Activated CD8-positive, alpha-beta T cell treated with anti-CD3 and anti-CD28 coated beads for 36 hours (primary cell): Measurements from ENCODE around the gene IRF1. TPM values are rescaled to one million over a fixed set of nuclear protein-coding genes. Genes with fewer than 3 reads are reported as not detected.

Experiments used
- ATAC-seq: fragments of 200-7000 bp; cut with Tn5 transposase; one replicate; pipeline ENCODE4 v1.10.0; 2021; ENCODE audit warnings: mild to moderate bottlenecking, moderate library complexity
- CTCF ChIA-PET: fragments of 350-600 bp; sonication (Branson Sonifier 250); formaldehyde crosslinking; loops from one replicate; lab custom pipeline; 2021; ENCODE audit warnings: antibody characterized with exemption; lab: Charles Lee
- POLR2A ChIA-PET: fragments of 350-600 bp; sonication (Branson Sonifier 250); formaldehyde crosslinking; loops from one replicate; lab custom pipeline; 2021; ENCODE audit warnings: antibody characterized with exemption; lab: Charles Lee
- DNase-seq: peaks from one replicate; pipeline ENCODE4 v3.0.0-alpha.2; 2020
- H3K27ac Mint-ChIP-seq: one replicate; pipeline ENCODE4 v1.8.0; 2021; ENCODE audit warnings: mild to moderate bottlenecking, mixed read lengths
- H3K27me3 Mint-ChIP-seq: one replicate; pipeline ENCODE4 v1.8.0; 2021; ENCODE audit warnings: mixed read lengths
- H3K36me3 Mint-ChIP-seq: one replicate; pipeline ENCODE4 v1.8.0; 2021; ENCODE audit warnings: low read depth, mixed read lengths
- H3K4me1 Mint-ChIP-seq: one replicate; pipeline ENCODE4 v1.8.0; 2021; ENCODE audit warnings: low read depth, mixed read lengths
- H3K4me3 Mint-ChIP-seq: one replicate; pipeline ENCODE4 v1.8.0; 2021; ENCODE audit warnings: mild to moderate bottlenecking, moderate library complexity, mixed read lengths
- H3K9me3 Mint-ChIP-seq: one replicate; pipeline ENCODE4 v1.8.0; 2021; ENCODE audit warnings: mixed read lengths
- intact Hi-C: fragments of 100-400 bp; cut with micrococcal nuclease; formaldehyde crosslinking; loops from one replicate; pipeline ENCODE4 v1.10.0; 2022
- total RNA-seq, 2 experiments: library from RNA; stranded (reverse); gene quantifications; one replicate each; pipeline ENCODE4 v1.2.3, GENCODE V29; 2021
- TF ChIP-seq, protein P1 (sequence below): fragments of 200-600 bp; IDR thresholded peaks from one replicate; pipeline ENCODE4 v1.8.0; 2022; ENCODE audit warnings: antibody characterized with exemption, mild to moderate bottlenecking

IRF1 gene
- total RNA-seq, 2 experiments from 2014 or later, result 121 to 128 TPM

DNA sequence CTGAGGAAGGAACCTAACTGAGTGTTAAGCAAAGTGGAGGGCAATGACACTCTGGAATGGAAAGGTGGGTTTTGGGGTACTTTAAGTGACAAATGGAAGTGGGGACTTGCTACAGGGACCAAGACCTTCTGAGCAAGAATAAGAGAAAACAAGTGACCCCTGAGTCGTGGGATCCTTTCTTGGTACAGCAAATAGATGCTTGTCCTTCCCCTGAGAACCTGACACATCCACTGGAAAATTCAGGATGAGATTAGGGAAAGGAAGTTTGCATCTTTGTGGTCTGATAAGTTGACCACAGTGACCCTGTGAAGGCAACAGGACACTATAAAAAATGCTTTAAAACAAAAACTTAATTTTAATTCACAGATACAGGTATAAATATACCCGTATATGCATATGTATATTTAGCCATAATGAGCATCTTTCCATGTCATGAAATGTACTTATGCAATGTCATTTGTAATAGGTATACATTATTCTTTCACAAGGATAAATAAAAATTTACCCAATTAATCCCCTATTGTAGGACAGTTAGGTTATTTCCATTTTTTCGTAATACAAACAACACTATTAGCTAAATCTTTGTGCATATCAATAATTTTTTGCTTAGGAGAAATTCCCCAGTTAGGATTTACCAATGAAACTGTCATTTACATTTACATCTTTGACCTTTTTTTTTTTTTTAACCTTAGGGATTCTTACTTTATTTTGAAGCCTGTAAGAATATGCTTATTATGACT is 2.0 kb upstream of the IRF1 start:
- CTCF ChIA-PET, result interaction anchor here (0.7 to 2.6 kb wide), 11 partner anchors 9 to 106 kb away, joined by 3 to 12 read pairs (median 3); no protein-coding TSS in a partner anchor
- H3K9me3 Mint-ChIP-seq, result no peaks in the 10 kb centered on the region
- no peak for DNase-seq
- H3K4me1 Mint-ChIP-seq, result peaks cover 49% of the 10 kb centered on the region
- peak overlapping the region; percentile 99 for H3K27ac Mint-ChIP-seq
- POLR2A ChIA-PET, result interaction anchor here (0.5 to 36.6 kb wide), 10 partner anchors 16 to 198 kb away, joined by 3 to 1641 read pairs (median 49); partner anchors contain the start of genes IRF1 and SLC22A4
- TF ChIP-seq, protein P1, sequence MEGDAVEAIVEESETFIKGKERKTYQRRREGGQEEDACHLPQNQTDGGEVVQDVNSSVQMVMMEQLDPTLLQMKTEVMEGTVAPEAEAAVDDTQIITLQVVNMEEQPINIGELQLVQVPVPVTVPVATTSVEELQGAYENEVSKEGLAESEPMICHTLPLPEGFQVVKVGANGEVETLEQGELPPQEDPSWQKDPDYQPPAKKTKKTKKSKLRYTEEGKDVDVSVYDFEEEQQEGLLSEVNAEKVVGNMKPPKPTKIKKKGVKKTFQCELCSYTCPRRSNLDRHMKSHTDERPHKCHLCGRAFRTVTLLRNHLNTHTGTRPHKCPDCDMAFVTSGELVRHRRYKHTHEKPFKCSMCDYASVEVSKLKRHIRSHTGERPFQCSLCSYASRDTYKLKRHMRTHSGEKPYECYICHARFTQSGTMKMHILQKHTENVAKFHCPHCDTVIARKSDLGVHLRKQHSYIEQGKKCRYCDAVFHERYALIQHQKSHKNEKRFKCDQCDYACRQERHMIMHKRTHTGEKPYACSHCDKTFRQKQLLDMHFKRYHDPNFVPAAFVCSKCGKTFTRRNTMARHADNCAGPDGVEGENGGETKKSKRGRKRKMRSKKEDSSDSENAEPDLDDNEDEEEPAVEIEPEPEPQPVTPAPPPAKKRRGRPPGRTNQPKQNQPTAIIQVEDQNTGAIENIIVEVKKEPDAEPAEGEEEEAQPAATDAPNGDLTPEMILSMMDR, result no peak
- peaks cover 25% of the 10 kb centered on the region for H3K36me3 Mint-ChIP-seq
- intact Hi-C loops, result loop anchor here (5.0 to 10.0 kb wide), 3 partner anchors 35 to 388 kb away; no protein-coding TSS in a partner anchor
- no peak for ATAC-seq
- no peaks in the 10 kb centered on the region for H3K27me3 Mint-ChIP-seq
- H3K4me3 Mint-ChIP-seq, result peak overlapping the region; percentile 85

DNA sequence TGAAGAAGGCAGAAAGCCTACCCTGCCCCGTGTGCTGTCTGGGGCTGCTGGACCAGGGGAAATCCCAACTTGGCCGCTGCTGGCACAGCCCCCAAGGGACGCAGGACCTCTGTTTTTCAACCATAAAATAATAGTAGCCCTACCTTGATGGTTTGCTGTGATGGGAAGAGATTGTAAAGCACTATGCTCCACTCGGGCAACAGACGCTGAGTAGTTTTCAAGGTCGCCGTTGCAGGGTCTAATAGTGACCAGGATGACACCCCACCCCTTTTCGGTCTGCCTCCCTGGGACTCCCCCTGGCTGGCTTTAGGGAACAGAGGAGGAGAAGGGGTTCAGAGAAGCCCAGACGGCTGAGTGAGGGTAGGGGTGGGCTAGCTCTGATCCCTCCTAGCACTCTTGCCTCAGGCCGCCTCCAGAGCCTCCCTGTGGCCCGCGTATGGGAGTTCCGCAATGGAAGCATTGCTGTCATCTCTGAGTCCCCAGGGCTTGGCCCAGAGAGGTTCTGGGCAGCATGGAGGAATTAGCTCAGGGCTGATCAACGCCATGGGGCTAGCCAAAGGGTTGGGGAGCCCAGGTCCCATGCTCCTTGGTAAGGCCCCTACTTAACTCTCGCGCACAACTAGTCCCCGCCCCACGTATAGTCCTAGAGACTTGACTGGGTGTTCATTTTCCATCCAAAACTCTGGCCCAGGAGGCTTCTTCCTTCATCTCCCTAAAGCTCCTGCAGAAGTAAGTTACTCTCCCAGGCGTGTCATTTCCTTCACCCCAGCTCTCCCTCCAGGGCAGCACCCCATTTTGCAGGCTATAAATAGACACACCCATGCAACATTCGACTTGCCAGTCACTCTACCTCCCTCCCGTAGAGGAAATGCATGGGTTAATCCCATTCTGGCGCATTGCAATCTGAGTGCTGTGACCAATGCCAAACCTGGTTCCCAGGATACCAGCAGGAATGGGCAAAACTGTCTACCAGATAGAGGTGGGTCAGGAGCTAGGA is 1.1 kb upstream of the IRF1 start:
- ATAC-seq (peak; percentile 10), DNase-seq (peak; percentile 50)
- ChIA-PET POLR2A (interaction anchor here (0.6 to 36.6 kb wide), 16 partner anchors 1 to 198 kb away, joined by 3 to 1641 read pairs (median 40); partner anchors contain the start of genes IRF1 and SLC22A4), CTCF (interaction anchor here (0.7 to 4.8 kb wide), 10 partner anchors 9 to 105 kb away, joined by 3 to 36 read pairs (median 4); no protein-coding TSS in a partner anchor)
- Mint-ChIP-seq H3K9me3 (no peaks in the 10 kb centered on the region), H3K27me3 (no peaks in the 10 kb centered on the region), H3K36me3 (peaks cover 34% of the 10 kb centered on the region), H3K4me1 (peaks cover 53% of the 10 kb centered on the region), H3K27ac (peak overlapping the region; percentile 99), H3K4me3 (peak overlapping the region; percentile 85)
- TF ChIP-seq, protein P1, result no peak
- intact Hi-C loops, result loop anchor here (5.0 to 10.0 kb wide), 3 partner anchors 34 to 387 kb away; no protein-coding TSS in a partner anchor

DNA sequence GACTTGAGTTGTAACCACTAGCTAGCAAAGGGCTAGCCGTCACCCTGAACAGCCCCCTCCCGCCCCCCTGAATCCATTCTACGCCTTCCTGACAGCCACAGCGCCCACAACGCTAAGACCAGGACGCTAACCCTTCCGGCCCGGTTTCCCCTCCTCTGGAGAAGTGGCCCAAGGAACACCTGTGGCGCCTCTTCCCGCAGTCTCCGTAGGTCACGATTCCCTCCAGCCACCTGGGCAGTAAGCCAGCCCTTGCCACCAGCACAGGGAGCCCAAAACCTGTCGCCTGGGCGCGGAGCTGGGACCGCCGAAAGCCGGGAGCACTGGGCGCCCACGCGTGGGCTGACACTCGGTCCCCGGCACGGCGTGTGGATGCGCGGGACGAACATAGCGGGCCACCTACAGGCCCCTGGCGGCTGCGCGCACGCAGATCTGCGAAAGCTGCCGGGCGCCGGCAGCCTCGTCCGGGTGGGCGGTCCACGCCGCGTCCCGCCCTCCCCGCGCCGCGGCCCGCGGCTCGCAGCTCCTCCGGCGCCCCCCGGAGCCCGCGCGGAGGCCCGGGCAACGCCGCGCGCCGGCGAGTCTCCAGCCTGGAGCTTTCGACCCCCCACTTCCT is 596 bp downstream of the IRF1 start:
- ChIA-PET POLR2A (interaction anchor here (0.7 to 36.6 kb wide), 18 partner anchors 1 to 387 kb away, joined by 3 to 1641 read pairs (median 28); partner anchors contain the start of genes IRF1, RAD50, SLC22A4 and SLC22A5), CTCF (interaction anchor here (0.7 to 4.8 kb wide), 9 partner anchors 11 to 103 kb away, joined by 3 to 36 read pairs (median 5); no protein-coding TSS in a partner anchor)
- H3K27me3 Mint-ChIP-seq, result no peaks in the 10 kb centered on the region
- peaks cover 66% of the 10 kb centered on the region for H3K4me1 Mint-ChIP-seq
- intact Hi-C loops, result loop anchor here (2.0 to 10.0 kb wide), 4 partner anchors 33 to 385 kb away; no protein-coding TSS in a partner anchor
- no peaks in the 10 kb centered on the region for H3K9me3 Mint-ChIP-seq
- H3K36me3 Mint-ChIP-seq, result peaks cover 51% of the 10 kb centered on the region
- TF ChIP-seq, protein P1, result no peak
- ATAC-seq (peak; percentile 1), DNase-seq (peak; percentile 52)
- peak overlapping the region; percentile 96 for H3K4me3 Mint-ChIP-seq
- peak overlapping the region; percentile 90 for H3K27ac Mint-ChIP-seq

DNA sequence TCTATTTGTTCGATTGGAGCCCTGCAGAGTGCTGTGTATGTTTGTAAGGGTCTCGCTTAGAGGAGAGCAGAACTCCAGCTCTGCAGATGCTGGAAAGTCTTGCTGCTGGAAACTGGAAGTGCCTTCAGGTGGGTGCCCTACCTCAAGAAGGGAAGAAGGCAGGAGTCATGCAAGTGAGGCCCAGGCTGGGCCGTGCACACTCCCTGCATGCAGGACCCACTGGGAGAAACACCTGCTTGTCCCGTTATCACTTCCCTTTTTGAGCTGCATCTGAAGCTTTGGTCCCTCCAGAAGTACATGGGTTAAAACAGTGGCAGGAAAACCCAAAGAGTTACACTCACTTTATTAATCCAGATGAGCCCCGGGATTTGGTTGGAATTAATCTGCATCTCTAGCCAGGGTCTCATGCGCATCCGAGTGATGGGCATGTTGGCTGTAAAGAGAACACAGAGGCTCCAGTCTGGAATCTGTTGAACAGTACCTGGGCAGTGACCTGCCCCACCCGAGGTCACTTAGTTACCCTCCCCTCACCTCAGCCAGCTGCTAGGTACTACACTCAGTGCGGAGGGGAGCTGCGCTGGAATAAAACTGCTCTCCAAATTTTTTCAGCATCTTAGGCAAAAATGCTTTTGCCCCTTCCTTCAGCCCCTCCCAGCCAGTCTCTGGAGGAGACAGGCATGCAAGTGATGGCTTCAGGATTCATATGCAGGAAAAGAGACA is 1.4 kb downstream of the IRF1 start:
- H3K27ac Mint-ChIP-seq, result peak overlapping the region; percentile 90
- CTCF ChIA-PET, result interaction anchor here (0.9 to 4.8 kb wide), 8 partner anchors 10 to 103 kb away, joined by 3 to 36 read pairs (median 6); no protein-coding TSS in a partner anchor
- H3K36me3 Mint-ChIP-seq, result peaks cover 59% of the 10 kb centered on the region
- H3K4me3 Mint-ChIP-seq, result peak overlapping the region; percentile 96
- peaks cover 67% of the 10 kb centered on the region for H3K4me1 Mint-ChIP-seq
- TF ChIP-seq, protein P1, result no peak
- ATAC-seq, result no peak
- intact Hi-C loops, result loop anchor here (2.0 kb wide), 1 partner anchor 76 kb away; no protein-coding TSS in a partner anchor
- H3K27me3 Mint-ChIP-seq, result no peaks in the 10 kb centered on the region
- peak; percentile 16 for DNase-seq
- POLR2A ChIA-PET, result interaction anchor here (0.9 to 36.6 kb wide), 15 partner anchors 2 to 330 kb away, joined by 3 to 1641 read pairs (median 42); partner anchors contain the start of genes IRF1, SLC22A4 and SLC22A5
- no peaks in the 10 kb centered on the region for H3K9me3 Mint-ChIP-seq
